ENCODE measurements around the gene C1QTNF9. TPM values are rescaled to one million over a fixed set of nuclear protein-coding genes. Genes with fewer than 3 reads are reported as not detected.
"Not testable (repeated sequence)": the region's sequence is repeated elsewhere in the genome, so short reads cannot be mapped to it uniquely, and the experiment has no call there.

C1QTNF9 gene
- total RNA-seq, 1 donor from 2014 or later = not detected

DNA sequence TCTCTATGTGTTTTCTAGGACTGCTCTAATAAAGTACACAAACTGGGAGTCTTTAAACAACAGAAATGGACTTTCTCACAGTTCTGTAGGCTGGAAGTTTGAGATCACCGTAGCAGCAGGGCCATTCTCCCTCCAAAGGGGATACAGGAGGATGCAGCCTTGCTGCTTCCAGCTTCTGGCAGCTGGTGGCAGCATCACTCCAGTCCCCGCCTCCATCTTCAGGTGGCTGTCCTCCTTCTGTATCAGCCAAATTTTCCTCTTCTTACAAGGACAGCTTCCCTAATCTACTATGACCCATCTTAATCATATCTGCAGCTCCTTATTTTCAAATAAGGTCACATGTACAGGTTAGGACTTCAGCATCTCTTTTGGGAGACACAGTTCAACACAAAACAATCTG lies 13.1 kb downstream of the C1QTNF9 start:
- H3F3A ChIP-seq (ENCODE audit: low read depth); H3K36me3 Mint-ChIP-seq; H3K9ac ChIP-seq; H3K4me2 ChIP-seq; H3K4me3 Mint-ChIP-seq; H3K79me2 ChIP-seq (ENCODE audit: low read depth); H4K20me1 ChIP-seq (ENCODE audit: low read depth); H2AFZ ChIP-seq (replicated peaks); H3K4me1 ChIP-seq; H3K9me3 ChIP-seq (ENCODE audit: low read depth); H3K36me3 ChIP-seq; H3K4me3 ChIP-seq; H3K27me3 ChIP-seq; H3K9me3 Mint-ChIP-seq; H3K27ac Mint-ChIP-seq; H3K27me3 Mint-ChIP-seq (ENCODE audit: insufficient read depth, low read depth); H3K27ac ChIP-seq; H3K4me1 Mint-ChIP-seq: not testable (repeated sequence)
- peak; percentile 55 for TF ChIP-seq CTCF (IDR thresholded peaks at IDR 0.05)
- peak; percentile 8 for DNase-seq (ENCODE audit: low spot score)

DNA sequence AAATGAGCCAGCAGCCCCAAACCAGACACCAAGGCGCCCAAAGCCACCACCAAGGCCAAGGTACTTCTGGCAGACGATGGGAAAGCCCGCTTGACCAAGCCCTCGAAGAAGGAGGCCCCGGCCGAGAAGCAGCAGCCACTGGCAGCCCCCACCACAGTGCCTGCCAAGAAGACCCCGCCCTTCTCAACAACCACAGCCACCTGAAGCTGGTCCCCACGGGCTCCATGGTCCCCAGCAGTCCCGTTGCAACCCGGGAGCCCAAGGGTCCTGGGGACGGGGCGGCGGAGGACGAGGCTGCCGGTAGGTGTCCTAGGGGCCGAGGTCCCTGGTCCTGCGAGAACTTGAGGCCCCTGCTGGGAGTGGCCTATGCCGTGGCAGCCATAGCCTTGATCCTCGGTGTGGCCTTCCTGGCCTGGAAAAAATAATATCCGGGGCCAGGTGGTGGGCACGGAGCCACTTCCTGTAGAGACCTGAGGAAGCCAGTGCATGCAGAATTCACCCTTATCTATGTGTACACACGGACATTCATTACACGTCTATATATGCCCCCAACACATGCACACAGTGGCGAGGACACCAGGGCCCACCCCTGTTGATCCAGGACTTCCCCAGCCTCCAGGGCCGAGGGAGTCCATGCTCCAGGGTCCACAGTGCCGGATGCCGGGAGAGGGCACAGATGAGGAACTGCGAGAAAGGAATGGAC lies 13.8 kb downstream of the C1QTNF9 start:
- no peaks in the 10 kb centered on the region for H3K9me3 ChIP-seq (ENCODE audit: low read depth)
- no peak overlapping the region for H3K27ac ChIP-seq
- no peaks in the 10 kb centered on the region for H3K36me3 Mint-ChIP-seq
- H3K27me3 ChIP-seq = no peaks in the 10 kb centered on the region
- H3K4me1 ChIP-seq = no peaks in the 10 kb centered on the region
- no peak for TF ChIP-seq EZH2phosphoT487 (IDR thresholded peaks at IDR 0.05)
- TF ChIP-seq CTCF (IDR thresholded peaks at IDR 0.05) = no peak
- TF ChIP-seq EZH2 (IDR thresholded peaks at IDR 0.05) = no peak
- H3K4me3 Mint-ChIP-seq = no peak overlapping the region
- H4K20me1 ChIP-seq (ENCODE audit: low read depth) = no peaks in the 10 kb centered on the region
- H3K4me3 ChIP-seq = no peak overlapping the region
- no peak overlapping the region for H3K27ac Mint-ChIP-seq
- H3F3A ChIP-seq (ENCODE audit: low read depth) = no peaks in the 10 kb centered on the region
- no peaks in the 10 kb centered on the region for H3K36me3 ChIP-seq
- H3K9me3 Mint-ChIP-seq = no peaks in the 10 kb centered on the region
- H3K4me1 Mint-ChIP-seq = no peaks in the 10 kb centered on the region
- no peak for DNase-seq (ENCODE audit: low spot score)
- H3K9ac ChIP-seq = no peak overlapping the region
- H3K27me3 Mint-ChIP-seq (ENCODE audit: insufficient read depth, low read depth) = peaks cover 3% of the 10 kb centered on the region
- H3K79me2 ChIP-seq (ENCODE audit: low read depth) = no peaks in the 10 kb centered on the region
- no peak overlapping the region for H3K4me2 ChIP-seq
- H2AFZ ChIP-seq (replicated peaks) = no peak overlapping the region

DNA sequence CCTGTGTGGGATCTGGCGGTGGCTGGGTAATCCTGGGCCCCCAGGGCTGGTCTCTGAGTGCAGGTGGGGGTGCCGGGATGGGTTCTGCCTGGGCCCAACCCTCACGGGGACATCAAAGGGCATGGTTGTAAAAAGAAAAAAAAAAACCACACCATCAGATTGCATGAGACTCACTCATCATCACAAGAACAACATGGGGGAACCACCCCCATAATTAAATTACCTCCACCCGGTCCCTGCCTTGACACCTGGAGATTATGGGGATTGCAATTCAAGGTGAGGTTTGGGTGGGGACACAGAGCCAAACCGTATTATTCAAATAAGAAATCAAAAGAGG lies 14.3 kb downstream of the C1QTNF9 start:
- Histone ChIP-seq H2AFZ (replicated peaks) (no peak overlapping the region), H3F3A (ENCODE audit: low read depth) (no peaks in the 10 kb centered on the region), H3K4me1 (no peaks in the 10 kb centered on the region), H3K9me3 (ENCODE audit: low read depth) (no peaks in the 10 kb centered on the region), H4K20me1 (ENCODE audit: low read depth) (no peaks in the 10 kb centered on the region), H3K4me2 (no peak overlapping the region), H3K36me3 (no peaks in the 10 kb centered on the region), H3K27ac (no peak overlapping the region), H3K9ac (no peak overlapping the region), H3K27me3 (no peaks in the 10 kb centered on the region), H3K79me2 (ENCODE audit: low read depth) (no peaks in the 10 kb centered on the region), H3K4me3 (no peak overlapping the region)
- no peaks in the 10 kb centered on the region for H3K36me3 Mint-ChIP-seq
- H3K9me3 Mint-ChIP-seq = peaks cover 2% of the 10 kb centered on the region
- no peaks in the 10 kb centered on the region for H3K4me1 Mint-ChIP-seq
- no peak overlapping the region for H3K4me3 Mint-ChIP-seq
- no peak overlapping the region for H3K27ac Mint-ChIP-seq
- peaks cover 3% of the 10 kb centered on the region for H3K27me3 Mint-ChIP-seq (ENCODE audit: insufficient read depth, low read depth)
- no peak for DNase-seq (ENCODE audit: low spot score)
- TF ChIP-seq CTCF (IDR thresholded peaks at IDR 0.05) (no peak), EZH2 (IDR thresholded peaks at IDR 0.05) (no peak), EZH2phosphoT487 (IDR thresholded peaks at IDR 0.05) (no peak)

GRCh38 chr13:24327598-24327997 lies 18.2 kb downstream of the C1QTNF9 start:
- H3K4me1 Mint-ChIP-seq; H3K27me3 ChIP-seq; H3K9me3 ChIP-seq (ENCODE audit: low read depth); H3K9ac ChIP-seq; H3K4me3 ChIP-seq; H3K27me3 Mint-ChIP-seq (ENCODE audit: insufficient read depth, low read depth); H3K9me3 Mint-ChIP-seq; H3K4me3 Mint-ChIP-seq; H3K27ac Mint-ChIP-seq; DNase-seq (ENCODE audit: low spot score); H4K20me1 ChIP-seq (ENCODE audit: low read depth); H3K27ac ChIP-seq; H3K79me2 ChIP-seq (ENCODE audit: low read depth); H3K36me3 ChIP-seq; H3K4me2 ChIP-seq; H3K4me1 ChIP-seq; H2AFZ ChIP-seq (replicated peaks); H3K36me3 Mint-ChIP-seq; H3F3A ChIP-seq (ENCODE audit: low read depth): not testable (repeated sequence)
